ENCODE data around the gene IQGAP2.

- TF ChIP-seq CTCF (conservative IDR thresholded peaks at IDR 0.05; ENCODE audit: low read length): no peak
- TF ChIP-seq EZH2phosphoT487 (IDR thresholded peaks at IDR 0.05; ENCODE audit: borderline replicate concordance): no peak
Measured at GRCh38 chr5:76456258-76456657, 53.2 kb downstream of the IQGAP2 start.
